Fibroblast of the aortic adventitia (primary cell): Measurements from ENCODE around the gene TXNL4A. TPM values are rescaled to one million over a fixed set of nuclear protein-coding genes. Genes with fewer than 3 reads are reported as not detected.

Source experiments
- DNase-seq: peaks from one replicate; pipeline ENCODE4 v3.0.0-alpha.2; 2010; ENCODE audit warnings: low read depth
- H3K4me3 ChIP-seq: 2 replicates; pipeline ENCODE4 v1.5.1; 2011; ENCODE audit warnings: low read depth, mild to moderate bottlenecking, control low read depth, low read length, moderate library complexity
- CTCF ChIP-seq: IDR thresholded peaks from 2 replicates; pipeline ENCODE4 v1.5.1; 2011; ENCODE audit warnings: mild to moderate bottlenecking, low read length, control low read depth, inconsistent platforms; ENCODE audit not compliant: insufficient read depth
- total RNA-seq: library from RNA; depleted of rRNA; stranded (reverse); fragments of >200 nt; gene quantifications from 2 replicates; pipeline ENCODE4 v1.2.3, GENCODE V29; 2012; ENCODE audit warnings: low replicate concordance

The TXNL4A gene
- total RNA-seq, 1 donor: 54.6 TPM

- DNase-seq: peak; percentile 25
- TF ChIP-seq CTCF: peak; percentile 40
- peak within 1 kb of the TSS; percentile 69 for H3K4me3 ChIP-seq
These were observed 23.8 kb downstream of the TXNL4A start, which contains the start of gene HSBP1L1 for GRCh38 chr18:79964330-79965118. HSBP1L1 (plus strand) TSS chr18:79964643; CDS start chr18:79964736, 93 bp downstream.

- peak overlapping the region; percentile 69 for H3K4me3 ChIP-seq
- no peak for DNase-seq
- TF ChIP-seq CTCF: no peak
These were observed 24.6 kb downstream of the TXNL4A start for GRCh38 chr18:79963658-79964329.

GRCh38 chr18:79962835-79963657 is 25.3 kb downstream of the TXNL4A start:
- no peak for DNase-seq
- no peak overlapping the region for H3K4me3 ChIP-seq
- TF ChIP-seq CTCF: no peak

GRCh38 chr18:79962311-79962710 is 26.1 kb downstream of the TXNL4A start:
- TF ChIP-seq CTCF: no peak
- DNase-seq: peak; percentile 15
- no peak overlapping the region for H3K4me3 ChIP-seq

- DNase-seq: no peak
- no peak overlapping the region for H3K4me3 ChIP-seq
- no peak for TF ChIP-seq CTCF
These were observed 26.7 kb downstream of the TXNL4A start for GRCh38 chr18:79961527-79962291.
